HepG2 (cell line): ENCODE measurements around the gene TUBB. TPM values are rescaled to one million over a fixed set of nuclear protein-coding genes. Genes with fewer than 3 reads are reported as not detected.

Experiments
- CBX1 ChIP-seq: IDR thresholded peaks from one replicate; pipeline ENCODE4 v1.6.1; 2016; ENCODE audit warnings: antibody characterized with exemption, low read depth
- HMGXB3 ChIP-seq: sonication (generic); formaldehyde crosslinking; IDR thresholded peaks from 2 replicates; pipeline ENCODE4 v1.4.0; 2020; ENCODE audit warnings: missing genetic modification reagents, borderline replicate concordance
- ISL2 ChIP-seq: sonication (generic); formaldehyde crosslinking; IDR thresholded peaks from 2 replicates; pipeline ENCODE4 v1.5.0; 2020; ENCODE audit warnings: missing genetic modification reagents
- KDM5A ChIP-seq: fragments of 200-600 bp; sonication (generic); IDR thresholded peaks from 2 replicates; pipeline ENCODE4 v1.7.0; 2018; ENCODE audit warnings: antibody characterized with exemption, mild to moderate bottlenecking, low read length, borderline replicate concordance
- MAFK ChIP-seq, 2 experiments: IDR thresholded peaks in 1 of 2; conservative IDR thresholded peaks in 1 of 2; 2 replicates each; pipeline ENCODE4 v1.6.1; 2011; ENCODE audit warnings: improper control_type of control experiment in 2 of 2, low read length in 2 of 2
- NFYB ChIP-seq: sonication (generic); formaldehyde crosslinking; IDR thresholded peaks from 2 replicates; pipeline ENCODE4 v1.4.0; 2020; ENCODE audit warnings: missing genetic modification reagents
- REXO4 ChIP-seq: sonication (generic); formaldehyde crosslinking; IDR thresholded peaks from 2 replicates; pipeline ENCODE4 v1.8.0; 2022; ENCODE audit warnings: missing genetic modification reagents, mild to moderate bottlenecking, borderline replicate concordance
- RFX3 ChIP-seq: IDR thresholded peaks from 2 replicates; pipeline ENCODE4 v1.6.1; 2016; ENCODE audit warnings: missing biosample characterization, missing genetic modification reagents
- SMAD9 ChIP-seq: sonication (generic); formaldehyde crosslinking; IDR thresholded peaks from 2 replicates; pipeline ENCODE4 v1.5.1; 2020; ENCODE audit warnings: mild to moderate bottlenecking, missing genetic modification reagents
- SRSF4 ChIP-seq: fragments of 200-400 bp; formaldehyde crosslinking; IDR thresholded peaks from one replicate; pipeline ENCODE4 v1.6.1; 2018; ENCODE audit warnings: mild to moderate bottlenecking, low read depth, low read length, moderate library complexity; ENCODE audit not compliant: poor library complexity, severe bottlenecking
- STAT5B ChIP-seq: sonication (generic); formaldehyde crosslinking; IDR thresholded peaks from 2 replicates; pipeline ENCODE4 v1.4.0; 2020; ENCODE audit warnings: missing genetic modification reagents
- TARDBP ChIP-seq: sonication (generic); formaldehyde crosslinking; IDR thresholded peaks from 2 replicates; pipeline ENCODE4 v1.8.0; 2022; ENCODE audit warnings: mild to moderate bottlenecking, missing genetic modification reagents
- ZBTB7B ChIP-seq: sonication (generic); formaldehyde crosslinking; IDR thresholded peaks from 2 replicates; pipeline ENCODE4 v1.4.0; 2020; ENCODE audit warnings: missing genetic modification reagents
- ZNF136 ChIP-seq: sonication (generic); formaldehyde crosslinking; IDR thresholded peaks from 2 replicates; pipeline ENCODE4 v1.8.1; 2022; ENCODE audit warnings: low read depth, mild to moderate bottlenecking, moderate library complexity, missing genetic modification reagents
- ZNF264 ChIP-seq: sonication (generic); formaldehyde crosslinking; IDR thresholded peaks from 2 replicates; pipeline ENCODE4 v1.4.0; 2020; ENCODE audit warnings: missing genetic modification reagents
- ZNF672 ChIP-seq: sonication (generic); formaldehyde crosslinking; IDR thresholded peaks from 2 replicates; pipeline ENCODE4 v1.8.1; 2022; ENCODE audit warnings: missing genetic modification reagents
- ZNF709 ChIP-seq: sonication (generic); formaldehyde crosslinking; IDR thresholded peaks from 2 replicates; pipeline ENCODE4 v1.5.0; 2020; ENCODE audit warnings: mild to moderate bottlenecking, missing genetic modification reagents
- ZNF878 ChIP-seq: sonication (generic); formaldehyde crosslinking; IDR thresholded peaks from 2 replicates; pipeline ENCODE4 v1.8.1; 2023; ENCODE audit warnings: mild to moderate bottlenecking, missing genetic modification reagents, moderate library complexity
- polyA plus RNA-seq, 8 experiments: library from polyadenylated mRNA; depleted of rRNA in 3 of 8; stranded (reverse) in 7 of 8; unstranded in 1 of 8; fragments of >200 nt; fragmentation: Illumina TruSeq in 4 of 8; extraction: Trizol in 4 of 8; gene quantifications; 2 replicates each; pipeline versions ENCODE4 v1.2.1 to v1.2.3, GENCODE V29; 2011 to 2016; ENCODE audit warnings: low read depth in 4 of 8, missing spikeins in 1 of 8, mixed read lengths in 1 of 8; ENCODE audit not compliant: insufficient read depth in 1 of 8
- total RNA-seq, 5 experiments: library from RNA; depleted of rRNA; stranded (reverse); fragments of >200 nt; fragmentation: Illumina TruSeq; extraction: Trizol; gene quantifications; 2 replicates each; pipeline ENCODE4 v1.2.3, GENCODE V29; 2016; ENCODE audit warnings: low read depth in 1 of 5
- TF ChIP-seq, protein P1 (sequence below): fragments of 450-650 bp; IDR thresholded peaks from 2 replicates; pipeline ENCODE4 v1.6.1; 2017

TUBB gene
- total and polyA plus RNA-seq, 2 of the 13 experiments (the other 11 are each of a cell fraction or from before 2014, with no cell fraction given) = 911 to 1,163 TPM

GRCh38 chr6:30744054-30744805, 24.1 kb downstream of the TUBB start, which contains the start of gene IER3 (continued):
- TF ChIP-seq HMGXB3 (CRISPR knock-in tag) (no peak; the same call in 1 of the 2 replicates), ZNF136 (no peak), MAFK (conservative IDR thresholded peaks at IDR 0.05 in 1 of 2, IDR thresholded peaks at IDR 0.05 in 1 of 2; ENCODE audit: low read length in 2 of 2) (no peak), NFYB (CRISPR knock-in tag) (peak; percentile 37), KDM5A (no peak; the same call in 1 of the 2 replicates), ZNF878 (CRISPR knock-in tag) (peak; percentile 97), SMAD9 (CRISPR knock-in tag) (no peak), CBX1 (peak; percentile 99), ISL2 (CRISPR knock-in tag) (peak; percentile 89), SRSF4 (peak; percentile 81), ZNF709 (CRISPR knock-in tag) (peak; percentile 79; the same call in 1 of the 2 replicates), RFX3 (peak; percentile 10; the same call in 1 of the 2 replicates), STAT5B (CRISPR knock-in tag) (0 out of 2 replicates have a peak, but pooled peaks have one; percentile 79), TARDBP (CRISPR knock-in tag) (peak; percentile 4; the same call in 1 of the 2 replicates), REXO4 (CRISPR knock-in tag) (0 out of 2 replicates have a peak, but pooled peaks have one; percentile 14), ZBTB7B (CRISPR knock-in tag) (peak; percentile 94), ZNF264 (CRISPR knock-in tag) (peak; percentile 69; the same call in 1 of the 2 replicates), ZNF672 (CRISPR knock-in tag) (no peak)
- TF ChIP-seq, protein P1, sequence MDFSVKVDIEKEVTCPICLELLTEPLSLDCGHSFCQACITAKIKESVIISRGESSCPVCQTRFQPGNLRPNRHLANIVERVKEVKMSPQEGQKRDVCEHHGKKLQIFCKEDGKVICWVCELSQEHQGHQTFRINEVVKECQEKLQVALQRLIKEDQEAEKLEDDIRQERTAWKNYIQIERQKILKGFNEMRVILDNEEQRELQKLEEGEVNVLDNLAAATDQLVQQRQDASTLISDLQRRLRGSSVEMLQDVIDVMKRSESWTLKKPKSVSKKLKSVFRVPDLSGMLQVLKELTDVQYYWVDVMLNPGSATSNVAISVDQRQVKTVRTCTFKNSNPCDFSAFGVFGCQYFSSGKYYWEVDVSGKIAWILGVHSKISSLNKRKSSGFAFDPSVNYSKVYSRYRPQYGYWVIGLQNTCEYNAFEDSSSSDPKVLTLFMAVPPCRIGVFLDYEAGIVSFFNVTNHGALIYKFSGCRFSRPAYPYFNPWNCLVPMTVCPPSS = no peak
